ENCODE data around the gene HSPBP1.

HSPBP1 gene

DNA sequence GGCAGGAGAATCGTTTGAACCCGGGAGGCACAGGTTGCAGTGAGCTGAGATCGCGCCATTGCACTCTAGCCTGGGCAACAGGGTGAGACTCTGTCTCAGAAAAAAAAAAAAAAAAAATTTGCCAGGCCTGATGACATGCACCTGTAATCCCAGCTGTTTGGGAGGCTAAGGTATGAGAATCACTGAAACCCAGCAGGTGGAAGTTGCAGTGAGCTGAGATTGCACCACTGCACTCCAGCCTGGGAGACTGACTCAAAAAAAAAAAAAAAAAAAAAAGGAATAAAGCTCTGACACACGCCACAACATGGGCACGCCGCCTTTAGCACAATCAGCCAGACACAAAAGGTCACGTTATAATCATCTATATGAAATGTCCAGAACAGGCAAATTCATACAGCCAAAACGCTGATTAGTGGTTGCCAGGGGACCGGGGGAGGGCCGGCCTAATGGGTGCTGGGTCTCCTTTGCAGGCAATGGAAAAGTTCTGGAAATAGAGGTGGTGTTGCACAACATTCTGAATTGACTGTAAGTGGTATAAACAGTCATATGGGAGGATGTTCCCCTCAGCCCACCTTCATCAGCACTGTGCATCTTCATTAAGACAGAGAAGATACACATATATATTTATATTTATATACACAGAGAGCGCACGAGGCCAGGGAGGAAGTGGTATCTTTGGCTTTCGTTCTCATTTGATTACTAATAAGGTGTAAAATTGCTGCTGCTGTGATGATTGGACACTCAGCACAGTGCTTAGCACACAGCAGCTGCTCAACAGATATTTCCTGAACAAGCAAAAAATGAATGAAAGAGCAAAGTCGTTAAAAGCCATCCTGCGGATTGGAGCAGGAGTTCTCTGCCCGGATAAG lies 3.8 kb downstream of the HSPBP1 start:
- Histone ChIP-seq H3K36me3 (ENCODE audit: control insufficient read depth, insufficient read depth, low read length) (peaks cover 9% of the 10 kb centered on the region), H3K27ac (ENCODE audit: insufficient read depth, low read depth, low read length, poor library complexity, severe bottlenecking) (no peak overlapping the region), H3K27me3 (ENCODE audit: control insufficient read depth, insufficient read depth, low read length, poor library complexity, severe bottlenecking) (no peaks in the 10 kb centered on the region), H3K4me3 (ENCODE audit: insufficient read depth, low read depth, low read length) (no peak overlapping the region), H3K9me3 (ENCODE audit: control insufficient read depth, low read length) (no peaks in the 10 kb centered on the region), H3K4me1 (ENCODE audit: control insufficient read depth, insufficient read depth, low read length) (peaks cover 18% of the 10 kb centered on the region)
- 94 to 96% methylated on average over 17 of the region's 17 CpGs for WGBS, 2 experiments

DNA sequence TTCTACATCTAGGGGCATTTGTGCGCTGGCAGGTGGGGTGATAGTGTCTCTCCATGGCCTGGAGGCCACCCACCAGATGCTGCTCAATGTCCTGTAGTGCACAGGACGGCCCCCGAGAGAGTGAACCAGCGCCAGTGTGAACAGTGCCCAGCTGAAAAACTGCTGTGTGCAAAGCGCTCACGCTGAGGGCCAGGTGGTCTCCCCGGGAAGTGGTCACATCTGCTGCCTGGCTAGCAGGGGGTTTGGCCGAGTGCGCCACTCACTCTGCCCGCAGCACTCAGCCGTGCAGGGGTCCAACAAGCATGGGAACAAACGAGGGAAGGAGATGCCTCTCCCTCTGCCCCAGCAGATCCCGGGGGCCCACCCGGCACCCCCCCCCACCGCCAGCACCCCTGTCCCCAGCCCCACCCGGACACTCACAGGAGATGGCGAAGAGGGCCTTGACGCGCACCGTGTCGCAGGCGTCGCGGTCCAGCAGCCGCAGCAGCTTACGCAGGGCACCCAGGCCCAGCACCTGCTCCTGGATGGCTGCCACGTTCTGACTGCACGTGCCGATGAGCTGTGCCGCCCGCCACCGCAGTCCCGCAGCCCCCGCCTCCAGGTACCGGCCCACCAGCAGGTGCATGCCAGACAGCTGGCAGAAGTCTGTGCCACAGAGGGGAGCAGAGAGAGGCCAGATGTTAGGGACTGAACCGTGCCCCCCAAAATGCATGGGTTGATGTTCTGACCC lies 5.8 kb downstream of the HSPBP1 start:
- Histone ChIP-seq H3K9me3 (ENCODE audit: control insufficient read depth, low read length) (no peaks in the 10 kb centered on the region), H3K4me1 (ENCODE audit: control insufficient read depth, insufficient read depth, low read length) (peaks cover 11% of the 10 kb centered on the region), H3K36me3 (ENCODE audit: control insufficient read depth, insufficient read depth, low read length) (peaks cover 9% of the 10 kb centered on the region), H3K4me3 (ENCODE audit: insufficient read depth, low read depth, low read length) (no peak overlapping the region), H3K27ac (ENCODE audit: insufficient read depth, low read depth, low read length, poor library complexity, severe bottlenecking) (no peak overlapping the region), H3K27me3 (ENCODE audit: control insufficient read depth, insufficient read depth, low read length, poor library complexity, severe bottlenecking) (no peaks in the 10 kb centered on the region)
- WGBS, 2 experiments: 95 to 96% methylated on average over 36 of the region's 36 CpGs

DNA sequence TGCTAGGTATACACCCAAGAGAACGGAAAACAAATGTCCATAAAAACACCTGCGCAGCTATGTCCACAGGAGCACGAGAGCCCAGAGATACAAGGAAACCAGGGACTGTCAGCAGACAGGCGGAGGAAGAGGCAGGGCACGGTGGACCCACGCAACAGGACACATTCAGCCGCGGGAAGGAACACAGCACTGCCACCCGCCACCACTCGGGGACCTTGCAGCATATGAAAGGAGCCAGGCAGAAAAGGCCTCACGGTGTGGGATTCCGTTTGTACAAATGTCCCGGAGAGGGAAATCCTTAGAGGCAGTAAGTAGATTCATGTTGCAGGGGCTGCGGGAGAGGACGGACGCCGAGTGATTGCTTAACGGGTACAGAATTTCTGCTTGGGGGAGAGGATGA lies 7.8 kb downstream of the HSPBP1 start:
- no peaks in the 10 kb centered on the region for H3K27me3 ChIP-seq (ENCODE audit: control insufficient read depth, insufficient read depth, low read length, poor library complexity, severe bottlenecking)
- H3K4me1 ChIP-seq (ENCODE audit: control insufficient read depth, insufficient read depth, low read length): no peaks in the 10 kb centered on the region
- H3K36me3 ChIP-seq (ENCODE audit: control insufficient read depth, insufficient read depth, low read length): peaks cover 9% of the 10 kb centered on the region
- no peaks in the 10 kb centered on the region for H3K9me3 ChIP-seq (ENCODE audit: control insufficient read depth, low read length)
- 92 to 94% methylated on average over 18 of the region's 18 CpGs for WGBS, 2 experiments
- H3K4me3 ChIP-seq (ENCODE audit: insufficient read depth, low read depth, low read length): no peak overlapping the region
- no peak overlapping the region for H3K27ac ChIP-seq (ENCODE audit: insufficient read depth, low read depth, low read length, poor library complexity, severe bottlenecking)

DNA sequence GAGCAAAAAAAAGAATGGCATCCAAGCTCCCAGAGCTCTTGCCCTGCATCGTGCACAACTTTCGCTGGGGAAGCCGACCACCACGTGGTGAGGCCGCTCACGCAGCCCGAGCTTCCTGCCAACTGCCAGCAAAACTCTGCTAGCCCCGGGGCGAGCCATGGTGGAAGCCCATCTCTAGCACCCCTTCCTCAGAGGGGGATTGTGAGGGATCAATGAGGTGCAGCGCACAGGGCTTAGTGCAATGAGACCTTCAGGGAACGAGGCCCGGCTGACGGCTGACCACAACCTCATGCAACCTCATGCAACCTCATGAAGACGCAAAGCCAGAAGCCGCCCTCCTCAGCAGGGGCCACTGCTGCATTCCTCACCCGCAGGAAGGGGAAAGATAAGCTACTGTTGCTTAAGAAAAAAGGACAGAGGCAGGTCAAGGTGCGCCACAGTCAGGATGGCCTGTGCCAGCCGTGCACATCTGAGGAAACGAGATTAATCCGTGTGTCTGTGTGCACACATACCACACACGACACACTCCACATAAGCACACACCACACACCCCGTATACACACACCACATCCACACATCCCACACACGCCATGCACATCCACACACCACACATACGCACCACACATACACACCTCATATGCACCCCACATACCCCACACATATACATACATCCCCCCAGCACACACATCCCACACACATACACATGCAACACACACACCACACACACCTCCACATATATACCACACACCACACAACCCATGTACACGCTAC lies 9.6 kb downstream of the HSPBP1 start:
- no peaks in the 10 kb centered on the region for H3K27me3 ChIP-seq (ENCODE audit: control insufficient read depth, insufficient read depth, low read length, poor library complexity, severe bottlenecking)
- H3K4me1 ChIP-seq (ENCODE audit: control insufficient read depth, insufficient read depth, low read length): no peaks in the 10 kb centered on the region
- H3K36me3 ChIP-seq (ENCODE audit: control insufficient read depth, insufficient read depth, low read length): peaks cover 6% of the 10 kb centered on the region
- no peaks in the 10 kb centered on the region for H3K9me3 ChIP-seq (ENCODE audit: control insufficient read depth, low read length)
- H3K4me3 ChIP-seq (ENCODE audit: insufficient read depth, low read depth, low read length): no peak overlapping the region
- WGBS, 2 experiments: 93 to 94% methylated on average over 25 of the region's 25 CpGs
- no peak overlapping the region for H3K27ac ChIP-seq (ENCODE audit: insufficient read depth, low read depth, low read length, poor library complexity, severe bottlenecking)

DNA sequence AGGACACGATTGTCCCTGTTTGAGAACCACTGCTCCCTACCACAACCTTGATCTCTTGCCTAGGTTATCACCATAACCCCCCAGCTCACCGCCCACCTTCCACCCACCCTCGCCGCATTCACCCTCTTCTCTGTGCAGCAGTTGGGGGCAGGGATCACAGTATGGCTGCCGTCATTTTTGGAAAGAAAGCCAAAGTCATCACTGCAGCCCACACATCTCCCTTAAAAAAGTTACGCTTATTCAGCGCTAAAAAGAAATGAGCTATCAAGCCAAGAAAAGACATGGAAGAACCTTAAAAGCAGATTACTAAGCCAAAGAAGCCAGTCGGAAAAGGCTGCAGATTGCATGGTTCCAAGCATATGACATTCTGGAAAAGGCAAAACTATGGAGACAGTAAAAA lies 10.6 kb downstream of the HSPBP1 start:
- Histone ChIP-seq H3K27me3 (ENCODE audit: control insufficient read depth, insufficient read depth, low read length, poor library complexity, severe bottlenecking) (no peaks in the 10 kb centered on the region), H3K27ac (ENCODE audit: insufficient read depth, low read depth, low read length, poor library complexity, severe bottlenecking) (no peak overlapping the region), H3K36me3 (ENCODE audit: control insufficient read depth, insufficient read depth, low read length) (peaks cover 6% of the 10 kb centered on the region), H3K9me3 (ENCODE audit: control insufficient read depth, low read length) (no peaks in the 10 kb centered on the region), H3K4me1 (ENCODE audit: control insufficient read depth, insufficient read depth, low read length) (no peaks in the 10 kb centered on the region), H3K4me3 (ENCODE audit: insufficient read depth, low read depth, low read length) (no peak overlapping the region)
- 92 to 93% methylated on average over 8 of the region's 8 CpGs for WGBS, 2 experiments

DNA sequence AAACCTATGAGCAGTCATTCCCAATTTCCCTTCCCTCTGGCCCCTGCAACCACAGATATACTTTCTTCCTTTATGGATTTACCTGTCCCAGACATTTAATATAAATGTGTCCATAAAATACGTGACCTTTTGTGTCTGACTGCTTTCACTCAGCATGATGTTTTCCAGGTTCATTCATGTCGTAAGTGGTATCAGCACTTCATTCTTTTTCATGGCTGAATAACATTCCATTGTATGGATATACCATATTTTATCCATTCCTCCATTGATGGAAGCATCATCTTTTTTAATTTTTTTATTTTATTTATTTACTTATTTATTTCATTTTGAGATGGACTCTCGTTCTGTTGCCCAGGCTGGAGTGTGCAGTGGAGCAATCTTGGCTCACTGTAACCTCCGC lies 13.1 kb downstream of the HSPBP1 start:
- H3K36me3 ChIP-seq (ENCODE audit: control insufficient read depth, insufficient read depth, low read length): peaks cover 3% of the 10 kb centered on the region
- WGBS, 2 experiments: 91 to 97% methylated on average over 4 of the region's 4 CpGs
- H3K9me3 ChIP-seq (ENCODE audit: control insufficient read depth, low read length): no peaks in the 10 kb centered on the region
- no peaks in the 10 kb centered on the region for H3K27me3 ChIP-seq (ENCODE audit: control insufficient read depth, insufficient read depth, low read length, poor library complexity, severe bottlenecking)
- H3K27ac ChIP-seq (ENCODE audit: insufficient read depth, low read depth, low read length, poor library complexity, severe bottlenecking): no peak overlapping the region
- no peaks in the 10 kb centered on the region for H3K4me1 ChIP-seq (ENCODE audit: control insufficient read depth, insufficient read depth, low read length)
- no peak overlapping the region for H3K4me3 ChIP-seq (ENCODE audit: insufficient read depth, low read depth, low read length)

DNA sequence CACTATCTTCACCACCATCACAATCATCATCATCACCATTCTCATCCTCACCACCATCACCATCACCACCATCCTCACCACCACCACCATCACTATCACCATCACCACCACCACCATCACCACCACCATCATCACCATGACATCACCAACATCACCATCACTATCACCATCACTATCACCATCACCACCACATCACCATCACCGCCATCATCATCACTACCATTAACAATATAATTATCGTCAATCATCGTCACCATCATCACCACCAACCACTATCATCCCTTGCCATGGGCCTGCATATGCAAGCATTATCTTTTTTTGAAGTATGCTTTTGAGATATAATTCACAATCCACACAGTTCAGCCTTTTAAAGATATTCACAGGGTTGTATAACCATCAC lies 13.5 kb downstream of the HSPBP1 start:
- no peaks in the 10 kb centered on the region for H3K4me1 ChIP-seq (ENCODE audit: control insufficient read depth, insufficient read depth, low read length)
- H3K27ac ChIP-seq (ENCODE audit: insufficient read depth, low read depth, low read length, poor library complexity, severe bottlenecking): no peak overlapping the region
- WGBS, 2 experiments: 93 to 97% methylated on average over 3 of the region's 3 CpGs
- H3K9me3 ChIP-seq (ENCODE audit: control insufficient read depth, low read length): no peaks in the 10 kb centered on the region
- no peak overlapping the region for H3K4me3 ChIP-seq (ENCODE audit: insufficient read depth, low read depth, low read length)
- peaks cover 3% of the 10 kb centered on the region for H3K36me3 ChIP-seq (ENCODE audit: control insufficient read depth, insufficient read depth, low read length)
- no peaks in the 10 kb centered on the region for H3K27me3 ChIP-seq (ENCODE audit: control insufficient read depth, insufficient read depth, low read length, poor library complexity, severe bottlenecking)

DNA sequence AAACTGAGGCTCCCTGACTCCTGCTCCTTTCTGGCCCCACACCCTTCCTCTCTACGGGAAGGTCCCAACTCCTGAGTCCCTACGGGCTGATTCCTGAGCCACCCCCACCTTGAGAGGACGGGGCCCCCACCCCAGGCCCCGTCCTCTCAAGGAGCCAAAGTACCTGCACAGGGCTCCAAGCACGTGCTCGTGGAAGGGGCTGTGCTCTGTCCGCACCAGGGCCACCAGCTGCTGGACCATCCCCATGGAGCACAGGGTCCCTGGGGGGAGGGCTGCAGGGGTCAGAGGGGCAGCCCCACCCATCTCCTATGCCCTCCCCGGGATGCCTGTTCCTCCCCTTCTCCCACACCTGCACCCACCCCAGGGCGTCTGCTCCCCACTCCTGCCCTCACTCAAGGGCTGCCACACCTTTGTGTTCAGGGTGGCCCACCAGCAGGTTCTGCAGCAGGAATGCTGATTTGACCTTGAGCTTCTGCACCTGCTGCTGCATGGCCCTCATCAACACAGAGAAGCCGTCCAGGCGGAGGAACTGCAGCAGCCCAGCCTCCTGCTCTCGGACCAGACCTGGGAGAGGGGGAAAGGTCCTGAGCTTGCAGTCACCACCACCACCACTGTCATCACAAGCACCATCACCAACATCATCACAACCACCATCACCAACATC lies 14.1 kb downstream of the HSPBP1 start:
- Histone ChIP-seq H3K4me3 (ENCODE audit: insufficient read depth, low read depth, low read length) (no peak overlapping the region), H3K27ac (ENCODE audit: insufficient read depth, low read depth, low read length, poor library complexity, severe bottlenecking) (no peak overlapping the region), H3K36me3 (ENCODE audit: control insufficient read depth, insufficient read depth, low read length) (peaks cover 3% of the 10 kb centered on the region), H3K4me1 (ENCODE audit: control insufficient read depth, insufficient read depth, low read length) (no peaks in the 10 kb centered on the region), H3K27me3 (ENCODE audit: control insufficient read depth, insufficient read depth, low read length, poor library complexity, severe bottlenecking) (no peaks in the 10 kb centered on the region), H3K9me3 (ENCODE audit: control insufficient read depth, low read length) (no peaks in the 10 kb centered on the region)
- 92 to 97% methylated on average over 12 of the region's 12 CpGs for WGBS, 2 experiments

DNA sequence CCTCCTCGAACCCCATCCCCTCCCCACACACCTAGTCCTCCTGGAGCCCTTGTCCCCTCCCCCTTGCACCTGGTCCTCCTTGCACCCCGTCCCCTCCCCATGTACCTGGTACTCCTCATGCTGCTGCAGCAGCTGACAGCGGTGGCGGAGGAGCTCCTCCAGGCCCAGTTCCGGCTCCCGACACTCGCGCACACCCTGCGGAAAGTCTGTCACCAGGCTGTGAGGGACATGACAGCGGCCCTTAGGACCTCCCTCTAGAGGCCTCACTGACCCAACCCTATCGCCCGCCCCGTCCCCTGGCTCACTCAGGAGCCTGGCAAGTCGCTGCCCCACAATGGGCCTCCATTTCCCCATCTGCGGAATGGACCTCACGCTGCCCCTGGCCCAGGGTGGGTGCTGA lies 14.7 kb downstream of the HSPBP1 start:
- no peak overlapping the region for H3K27ac ChIP-seq (ENCODE audit: insufficient read depth, low read depth, low read length, poor library complexity, severe bottlenecking)
- no peak overlapping the region for H3K4me3 ChIP-seq (ENCODE audit: insufficient read depth, low read depth, low read length)
- H3K36me3 ChIP-seq (ENCODE audit: control insufficient read depth, insufficient read depth, low read length): peaks cover 3% of the 10 kb centered on the region
- H3K9me3 ChIP-seq (ENCODE audit: control insufficient read depth, low read length): no peaks in the 10 kb centered on the region
- H3K27me3 ChIP-seq (ENCODE audit: control insufficient read depth, insufficient read depth, low read length, poor library complexity, severe bottlenecking): no peaks in the 10 kb centered on the region
- WGBS, 2 experiments: 92% methylated on average over 16 of the region's 16 CpGs
- H3K4me1 ChIP-seq (ENCODE audit: control insufficient read depth, insufficient read depth, low read length): peaks cover 2% of the 10 kb centered on the region
